GM21529 (cell line): ENCODE results near the gene KRT37.
"Not testable (repeated sequence)": the region's sequence is repeated elsewhere in the genome, so short reads cannot be mapped to it uniquely, and the experiment has no call there.

Experiments
- ATAC-seq: cut with Tn5 transposase; IDR thresholded peaks from one replicate; pipeline ENCODE4 v1.9.1; 2021; ENCODE audit not compliant: unreplicated experiment

KRT37 gene

DNA sequence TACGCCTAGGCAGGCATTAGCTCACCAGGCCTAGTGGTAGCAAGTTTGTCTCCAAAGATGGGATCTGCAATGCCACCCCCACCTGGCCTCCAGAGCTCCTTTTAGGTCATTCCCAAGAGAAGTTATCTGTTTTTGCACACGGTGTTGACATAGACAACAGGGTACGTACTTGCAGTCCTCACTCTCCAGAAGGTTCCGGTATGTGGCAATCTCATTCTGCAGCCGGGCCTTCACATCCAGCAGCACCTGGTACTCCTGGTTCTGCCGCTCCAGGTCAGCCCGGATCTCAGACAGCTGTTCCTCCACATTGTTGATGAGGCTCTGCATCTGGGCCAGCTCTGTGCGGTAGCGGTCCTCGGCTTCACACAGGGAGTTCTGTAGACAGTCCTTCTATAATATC, 17.2 kb downstream of the KRT37 start:
- ATAC-seq = no peak

DNA sequence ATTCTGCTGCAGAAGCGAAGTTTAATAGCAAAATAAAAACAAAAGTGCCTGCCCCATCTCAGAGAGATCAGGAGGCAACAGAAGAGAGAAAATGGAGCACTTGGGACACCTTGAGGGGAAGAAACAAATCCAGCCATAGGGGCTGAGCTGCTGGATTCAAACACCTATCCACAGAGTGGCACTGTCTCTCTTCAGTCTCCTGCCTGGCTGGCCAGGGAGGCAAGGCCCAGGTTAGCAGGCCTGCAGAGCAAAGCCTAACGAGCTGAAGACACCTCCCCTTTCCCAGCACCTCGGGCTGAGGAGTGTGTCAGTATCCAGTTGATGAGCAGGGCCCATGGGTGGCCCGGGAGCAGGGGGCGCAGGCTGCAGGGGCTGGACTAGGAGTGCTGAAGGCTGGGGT, 18.2 kb downstream of the KRT37 start:
- ATAC-seq = no peak

DNA sequence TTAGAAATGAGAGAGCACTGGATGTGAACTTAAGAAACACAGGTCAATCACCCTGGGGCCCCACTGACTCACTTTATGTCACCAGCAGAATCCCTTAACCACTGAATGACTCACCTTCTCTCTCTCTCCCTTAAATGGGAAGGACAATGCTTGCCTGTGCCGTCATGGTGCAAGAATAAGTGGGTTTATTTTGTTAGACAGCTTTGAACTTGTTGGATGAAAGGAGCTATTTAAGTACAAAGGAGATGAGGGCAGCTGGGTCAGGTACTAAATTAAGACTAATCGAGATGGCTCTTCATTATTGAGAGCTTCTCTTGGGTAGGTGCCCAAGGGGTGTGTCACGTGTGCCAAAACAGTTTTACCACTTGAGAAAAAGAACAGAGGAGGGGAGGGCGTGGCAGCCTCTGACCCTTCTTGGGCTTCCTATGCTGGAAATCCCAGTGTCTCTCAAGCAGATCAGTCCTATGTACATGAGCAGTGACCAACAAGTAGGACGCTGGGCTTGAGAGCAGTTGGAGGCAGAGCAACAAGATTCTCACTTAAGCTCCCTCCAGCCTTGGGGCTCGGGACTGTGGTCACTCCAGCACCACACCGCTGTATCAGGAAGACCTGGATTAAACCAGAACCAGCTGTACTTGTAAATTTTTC, 20.2 kb downstream of the KRT37 start:
- ATAC-seq = no peak

DNA sequence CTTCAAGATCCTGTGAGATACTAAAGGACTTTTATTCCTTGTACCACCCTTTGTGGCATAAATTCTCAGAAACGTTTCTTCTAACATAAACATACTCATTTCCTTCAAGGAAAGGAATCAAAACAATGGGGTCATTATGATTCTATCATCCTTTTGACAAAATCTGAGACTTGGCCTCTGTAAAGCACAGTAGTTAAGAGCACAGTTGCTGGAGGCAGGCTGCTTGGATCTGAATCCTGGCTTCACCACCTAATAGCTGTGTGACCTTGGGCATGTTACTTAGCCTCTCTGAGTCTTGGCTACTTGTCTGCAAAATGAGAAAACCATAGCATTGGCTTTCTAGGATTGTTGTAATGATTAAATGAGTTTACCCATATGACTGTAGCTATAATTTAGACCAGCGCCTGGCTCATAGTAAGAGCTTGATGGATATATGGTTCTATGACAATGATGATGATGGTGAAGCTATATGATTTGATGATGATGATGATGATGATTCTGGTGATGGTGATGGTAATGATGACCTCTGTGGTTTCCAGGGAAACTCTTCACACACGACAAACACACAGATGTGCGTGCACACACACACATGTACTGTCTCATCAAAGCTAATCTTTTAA, 20.9 kb downstream of the KRT37 start:
- no peak for ATAC-seq

DNA sequence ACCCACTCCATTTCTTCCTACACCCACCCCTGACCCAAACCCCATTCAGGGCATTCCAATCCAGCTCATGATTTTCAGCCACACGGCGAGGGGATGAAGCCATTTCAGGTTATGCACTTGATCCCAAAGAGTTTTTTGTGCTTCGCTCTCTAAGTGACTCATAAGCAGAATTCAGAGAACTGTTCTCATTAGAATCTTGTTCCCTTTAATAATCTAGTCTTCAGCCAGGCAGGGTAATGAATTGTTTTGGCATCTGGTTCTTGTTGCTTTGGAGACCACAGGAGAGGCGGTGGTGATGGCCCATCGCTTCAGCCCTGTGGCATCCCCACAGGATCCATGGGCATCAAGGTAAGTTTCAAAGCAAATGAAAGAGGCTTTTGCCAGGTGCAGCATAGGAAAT, 22.2 kb downstream of the KRT37 start:
- ATAC-seq = no peak

DNA sequence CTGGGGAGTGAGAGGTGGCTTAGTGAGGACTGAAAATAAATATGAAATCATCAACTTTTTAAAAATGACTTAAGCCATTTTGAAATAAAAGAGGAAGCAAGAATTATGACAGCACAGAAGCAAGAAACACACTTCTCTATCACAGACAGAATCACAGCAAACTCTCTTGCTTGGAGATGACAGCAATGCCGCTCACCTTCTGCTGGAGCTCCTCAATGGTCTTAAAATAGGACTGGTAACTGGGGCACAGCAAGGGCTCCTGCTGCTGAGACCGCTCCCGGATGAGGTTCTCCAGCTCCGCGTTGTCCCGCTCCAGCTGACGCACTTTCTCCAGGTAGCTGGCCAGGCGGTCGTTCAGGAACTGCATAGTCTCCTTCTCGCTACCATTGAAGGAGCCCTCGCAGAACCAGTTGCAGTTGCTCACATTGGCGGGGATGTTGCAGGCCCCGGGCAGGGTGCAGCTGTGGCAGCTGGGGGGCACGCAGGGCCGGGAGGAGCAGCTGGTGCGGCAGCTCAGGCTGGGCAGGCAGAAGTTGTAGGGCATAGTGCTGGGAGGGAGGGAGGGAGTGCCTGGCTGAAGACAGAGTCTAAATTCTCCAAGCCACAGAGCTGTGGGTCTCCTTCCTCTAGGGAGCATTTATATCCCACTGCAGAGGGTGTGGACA, 27.3 kb downstream of the KRT37 start, which contains the start of gene KRT31:
Gene KRT31 (minus strand): TSS at position 613 of the 665 bp plus-strand sequence. CDS start 69 bp downstream, at position 544.
- no peak for ATAC-seq

DNA sequence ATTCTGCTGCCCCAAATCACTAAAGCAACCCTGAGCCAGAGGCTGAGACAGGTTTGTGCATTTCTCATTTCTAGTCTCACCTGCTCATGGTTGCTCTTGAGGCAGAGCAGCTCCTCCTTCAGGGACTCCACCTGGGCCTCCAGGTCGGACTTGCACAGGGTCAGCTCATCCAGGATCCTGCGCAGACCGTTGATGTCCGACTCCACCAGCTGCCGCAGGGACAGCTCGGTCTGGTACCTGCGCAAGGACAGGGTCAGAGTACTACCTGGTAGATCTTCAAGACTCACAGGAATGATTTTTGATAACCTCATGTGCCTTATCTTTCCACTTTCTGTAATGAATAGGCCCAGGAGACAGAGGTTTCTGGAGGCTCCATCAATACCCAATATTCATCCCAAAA, 28.0 kb downstream of the KRT37 start:
- ATAC-seq = no peak

DNA sequence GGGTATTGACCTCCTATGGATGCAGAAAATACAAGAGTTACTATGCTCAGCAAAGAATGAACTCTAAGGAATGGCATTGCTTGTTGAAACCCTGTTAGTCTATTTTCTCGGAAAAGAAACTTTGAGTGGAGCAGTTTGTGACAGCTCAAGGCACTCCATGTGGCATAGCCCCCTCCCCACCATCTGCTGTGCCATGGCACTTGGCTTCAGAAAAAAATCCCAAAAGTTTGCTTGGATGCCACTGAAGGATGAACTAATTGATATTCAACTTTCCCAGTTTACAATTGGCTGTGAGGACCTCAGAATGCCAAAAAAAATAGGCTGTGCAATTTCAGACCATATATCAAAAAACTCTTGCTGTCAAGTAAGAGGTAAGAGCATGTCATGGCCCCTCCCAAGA, 28.8 kb downstream of the KRT37 start:
- no peak for ATAC-seq

DNA sequence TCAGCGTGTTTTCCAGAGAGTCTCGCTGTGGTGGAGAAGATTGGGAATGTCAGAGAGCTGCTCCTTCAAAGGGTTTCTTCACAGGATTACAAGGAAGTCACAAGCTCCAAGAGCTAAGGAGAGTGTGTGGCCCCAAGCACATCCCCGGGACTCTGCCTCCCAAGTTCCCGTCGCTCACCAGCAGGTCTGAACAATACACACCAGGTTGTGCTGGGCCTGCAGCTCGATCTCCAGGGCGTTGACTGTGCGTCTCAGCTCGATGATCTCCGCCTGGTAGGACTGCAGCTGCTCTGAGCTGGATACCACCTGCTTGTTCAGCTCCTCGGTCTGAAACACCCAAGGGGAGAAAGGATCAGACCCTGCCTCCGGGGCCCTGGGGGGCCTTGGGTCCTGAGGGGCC, 29.3 kb downstream of the KRT37 start:
- not testable (repeated sequence) for ATAC-seq

DNA sequence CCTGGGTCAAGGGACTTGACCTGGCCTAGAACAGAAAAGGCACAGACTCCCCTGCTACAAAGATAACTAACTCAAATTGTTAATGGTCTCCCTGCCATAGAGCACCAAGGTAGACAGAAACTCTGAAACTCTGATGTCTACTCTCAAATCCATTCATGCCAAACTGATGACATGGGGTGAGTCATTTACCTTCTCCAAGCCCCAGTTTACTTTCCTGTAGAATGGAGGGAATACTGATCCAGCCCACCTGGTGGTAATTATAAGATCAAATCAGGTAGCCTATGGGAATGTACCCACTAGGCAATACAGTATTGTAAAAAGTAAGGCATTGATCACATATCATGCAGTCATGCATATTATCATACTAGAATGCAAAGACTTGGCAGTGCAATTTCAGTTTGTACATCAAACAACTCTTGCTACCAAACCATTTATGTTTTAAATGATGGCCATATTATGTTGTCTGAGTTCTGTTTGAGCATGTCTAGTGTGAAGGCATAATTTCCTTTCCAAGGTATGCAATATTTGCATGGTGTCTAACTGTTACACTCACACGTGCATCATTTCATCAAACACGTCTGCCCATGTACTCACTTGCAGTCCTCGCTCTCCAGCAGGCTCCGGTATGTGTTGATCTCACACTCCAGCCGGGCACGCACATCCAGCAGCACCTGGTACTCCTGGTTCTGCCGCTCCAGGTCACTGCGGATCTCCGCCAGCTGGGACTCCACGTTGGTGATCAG, 30.0 kb downstream of the KRT37 start:
- ATAC-seq = no peak

DNA sequence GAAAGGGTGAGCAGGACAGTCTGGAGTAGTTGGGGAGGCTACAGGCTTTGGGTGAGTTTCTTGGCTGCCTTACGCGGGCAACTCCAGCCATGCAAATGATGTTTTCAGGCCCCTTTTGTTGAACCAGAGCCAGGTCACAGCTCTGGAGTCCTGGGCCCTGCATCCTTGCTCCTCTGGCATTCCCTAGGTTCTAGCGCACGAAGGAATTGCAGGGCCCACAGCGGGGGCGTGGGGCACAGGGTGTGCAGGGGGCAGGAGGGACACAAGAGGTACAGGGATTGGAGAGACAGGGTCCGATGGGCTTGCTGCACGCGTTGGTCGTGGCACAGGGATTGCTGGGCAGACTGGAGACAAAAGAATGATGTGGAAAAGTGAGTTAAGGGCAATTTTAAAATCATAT, 30.6 kb downstream of the KRT37 start:
- ATAC-seq = no peak

DNA sequence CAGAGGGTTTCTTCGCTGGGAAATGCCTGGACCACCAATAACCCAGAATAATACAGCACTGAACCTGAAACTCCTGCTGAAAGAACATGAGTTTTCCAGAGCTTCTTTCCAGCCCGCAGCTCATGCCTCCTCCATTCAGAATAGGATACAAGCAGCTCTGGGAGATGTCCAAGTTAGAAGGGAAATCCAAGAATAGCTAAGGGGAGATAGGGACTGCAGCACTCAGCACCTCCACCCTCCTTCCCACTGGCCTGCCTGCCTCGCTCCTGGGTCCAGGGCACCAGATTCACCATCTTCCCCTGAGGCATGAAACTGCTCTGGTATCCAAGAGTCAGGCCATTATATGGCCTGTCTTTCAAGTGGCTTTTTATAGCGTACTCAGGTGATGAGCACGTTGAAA, 31.1 kb downstream of the KRT37 start:
- ATAC-seq = no peak

DNA sequence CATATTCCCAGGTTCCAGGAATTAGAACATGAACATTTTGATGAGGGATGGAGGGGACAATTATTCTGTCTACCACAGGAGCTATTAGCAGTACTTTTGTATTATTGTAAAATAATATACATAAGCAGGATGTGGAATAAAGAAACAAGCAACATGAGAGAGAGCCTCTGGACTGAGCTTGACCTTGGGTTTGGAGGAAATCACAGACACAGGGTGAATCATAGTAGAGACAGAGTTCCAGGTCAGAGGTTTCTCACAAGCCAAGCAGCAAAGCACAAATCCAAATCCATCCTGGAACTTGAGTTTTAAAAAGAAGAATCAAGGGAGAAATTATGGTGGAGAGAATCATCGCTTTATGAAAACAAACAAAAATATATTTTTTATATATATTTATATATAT, 32.1 kb downstream of the KRT37 start:
- no peak for ATAC-seq

DNA sequence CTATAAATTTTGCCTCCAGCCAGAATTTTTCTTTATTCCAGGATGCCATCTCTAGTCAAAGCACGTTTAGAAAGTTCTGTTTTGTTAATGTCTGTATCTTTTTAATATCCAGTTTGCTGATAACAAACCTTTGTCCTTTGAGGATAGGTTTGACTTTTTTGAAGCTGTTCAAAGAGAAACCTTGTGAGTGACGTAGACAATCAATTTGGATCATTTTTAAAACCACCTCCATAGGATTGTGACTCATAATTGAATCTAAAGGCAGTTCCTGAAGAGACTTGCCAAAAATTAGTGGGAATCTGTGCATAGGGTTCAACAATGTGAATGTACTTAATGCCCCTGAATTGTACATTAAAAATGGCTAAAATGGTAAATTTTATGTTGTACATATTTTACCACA, 32.9 kb downstream of the KRT37 start:
- ATAC-seq = no peak

DNA sequence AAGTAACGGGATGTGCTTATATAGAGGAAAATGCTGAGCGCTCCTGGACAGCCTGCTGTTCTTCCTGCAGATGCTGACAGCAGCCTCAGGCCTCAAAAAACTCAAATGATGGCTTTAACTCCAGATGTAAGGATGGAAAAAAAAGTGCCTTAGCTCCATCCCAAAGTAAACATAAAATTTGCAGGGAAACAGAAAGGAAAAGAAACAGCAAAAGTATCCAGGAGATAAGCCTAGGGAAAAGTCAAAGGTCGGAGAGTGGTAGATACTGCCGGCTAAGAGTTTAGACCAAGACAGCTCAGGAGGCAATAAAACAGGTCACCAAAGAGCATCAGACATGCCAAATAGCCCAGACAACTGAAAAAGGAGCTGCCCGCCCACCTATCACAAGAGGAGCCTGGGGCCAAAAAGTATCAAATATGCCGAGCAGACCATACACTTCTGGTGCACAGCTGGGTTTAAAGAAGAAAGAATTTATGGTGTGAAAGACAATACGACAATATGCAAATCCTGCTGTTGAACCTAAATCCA, 33.9 kb downstream of the KRT37 start:
- ATAC-seq = no peak

DNA sequence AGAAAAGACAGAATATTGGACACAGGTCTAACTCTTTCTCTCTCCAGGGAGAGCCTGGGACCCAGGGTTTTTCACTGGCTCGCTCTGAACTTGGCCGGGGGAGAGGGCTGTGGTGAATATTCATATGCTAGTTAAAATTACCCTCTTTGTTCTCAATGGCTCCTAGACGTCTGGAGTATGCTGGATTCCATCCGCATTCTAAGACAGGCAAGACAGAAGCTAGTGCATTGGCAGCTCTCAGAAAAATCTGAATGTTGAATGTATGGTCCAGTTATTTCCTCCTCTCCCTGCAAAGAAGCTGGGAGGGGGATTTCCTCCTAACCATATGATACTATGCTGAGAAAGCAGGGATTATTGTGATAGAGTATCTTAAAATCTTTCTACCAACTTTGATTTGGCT, 36.7 kb downstream of the KRT37 start:
- ATAC-seq = no peak

DNA sequence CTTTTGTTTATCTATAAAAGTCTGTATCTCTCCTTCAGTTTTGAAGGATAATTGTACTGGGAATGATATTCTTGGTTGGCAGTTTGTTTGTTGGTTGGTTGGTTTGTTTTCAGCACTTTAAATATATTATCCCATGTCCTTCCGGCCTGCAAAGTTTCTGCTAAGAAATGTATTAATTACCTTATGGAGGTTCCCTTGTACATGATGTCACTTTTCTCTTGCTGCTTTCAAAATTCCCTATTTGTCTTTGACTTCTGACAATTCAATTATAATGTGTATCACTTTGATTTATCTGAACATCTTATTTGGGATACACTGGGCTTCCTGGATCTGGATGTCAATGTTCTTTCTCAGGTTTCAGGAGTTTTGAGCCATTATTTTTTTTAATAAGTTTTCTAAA, 38.2 kb downstream of the KRT37 start:
- no peak for ATAC-seq

DNA sequence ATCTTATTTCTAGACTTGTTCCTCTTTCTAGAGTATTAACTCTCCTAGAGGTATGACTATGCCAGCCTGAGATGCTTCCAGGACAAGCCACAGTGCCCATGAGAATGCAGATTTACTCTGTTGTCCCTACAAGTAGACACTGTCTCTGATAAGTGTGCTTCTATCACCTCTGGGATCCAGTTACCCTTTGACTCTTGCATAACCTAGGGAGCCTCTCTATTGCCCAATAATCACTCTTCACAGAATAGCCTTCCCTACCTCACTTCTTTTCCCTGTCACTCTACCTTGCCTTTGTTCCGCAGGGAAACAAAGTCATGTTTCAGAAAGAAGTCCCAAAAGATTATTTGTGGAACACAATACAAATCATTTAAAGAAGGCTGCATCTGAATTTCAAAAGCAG, 40.7 kb downstream of the KRT37 start:
- ATAC-seq = no peak

DNA sequence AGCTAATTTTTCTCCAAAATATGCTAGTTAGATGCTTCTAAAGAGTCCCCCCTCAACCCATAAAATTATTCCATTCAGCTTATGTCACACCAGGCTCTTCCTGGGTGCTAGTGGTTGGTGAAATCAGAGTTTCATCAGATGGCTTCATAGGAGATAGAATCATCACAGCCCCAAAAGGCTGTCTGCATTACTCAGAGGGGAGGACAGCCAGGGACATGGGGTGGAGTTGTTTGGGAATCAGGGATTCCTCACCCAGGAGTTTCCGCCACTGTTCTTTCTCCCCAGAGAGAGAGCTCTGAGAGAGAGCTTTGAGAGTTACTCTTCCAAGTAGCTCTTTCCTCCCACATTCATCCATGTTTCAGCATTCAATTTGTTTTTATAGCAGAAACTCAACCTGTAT, 42.0 kb downstream of the KRT37 start:
- ATAC-seq = no peak

DNA sequence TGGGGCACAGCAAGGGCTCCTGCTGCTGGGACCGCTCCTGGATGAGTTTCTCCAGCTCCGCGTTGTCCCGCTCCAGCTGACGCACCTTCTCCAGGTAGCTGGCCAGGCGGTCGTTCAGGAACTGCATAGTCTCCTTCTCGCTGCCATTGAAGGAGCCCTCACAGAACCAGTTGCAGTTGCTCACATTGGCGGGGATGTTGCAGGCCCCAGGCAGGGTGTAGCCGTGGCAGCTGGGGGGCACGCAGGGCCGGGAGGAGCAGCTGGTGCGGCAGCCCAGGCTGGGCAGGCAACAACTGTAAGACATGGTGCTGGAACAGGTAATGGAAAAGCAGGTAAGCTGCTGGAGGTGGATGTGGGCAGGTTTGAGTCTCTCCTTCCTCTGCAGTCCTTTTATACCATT, 42.4 kb downstream of the KRT37 start, which contains the start of gene KRT34:
Gene KRT34 (minus strand): TSS at position 364 of the 400 bp plus-strand sequence. CDS start 60 bp downstream, at position 304.
- ATAC-seq = not testable (repeated sequence)

DNA sequence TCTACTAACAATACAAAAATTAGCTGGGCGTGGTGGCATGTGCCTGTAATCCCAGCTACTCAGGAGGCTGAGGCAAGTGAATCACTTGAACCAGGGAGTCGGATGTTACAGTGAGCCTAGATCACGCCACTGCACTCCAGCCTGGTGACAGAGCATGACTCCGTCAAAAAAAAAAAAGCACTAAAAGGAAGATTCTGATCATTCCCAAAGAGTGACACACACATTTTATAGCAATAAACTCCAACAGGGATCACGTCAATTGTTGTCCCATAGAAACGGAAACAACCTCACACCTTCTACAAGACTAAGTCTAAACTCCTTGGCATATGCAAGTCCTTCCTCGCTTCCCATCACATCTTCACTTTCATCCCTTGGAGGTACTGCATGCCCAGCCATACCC, 44.3 kb downstream of the KRT37 start:
- ATAC-seq = not testable (repeated sequence)
